Astrocyte (in vitro differentiated cells and primary cell): ENCODE results near the gene EGLN2. TPM values are rescaled to one million over a fixed set of nuclear protein-coding genes. Genes with fewer than 3 reads are reported as not detected.
"Not testable (repeated sequence)": the region's sequence is repeated elsewhere in the genome, so short reads cannot be mapped to it uniquely, and the experiment has no call there.

Experiments used
- DNase-seq: peaks from one replicate; pipeline ENCODE4 v3.0.0-alpha.2; 2010; ENCODE audit warnings: low read depth
- FAIRE-seq: peaks from 2 replicates; lab custom pipeline; 2011; peaks lifted over from hg19 to GRCh38; lab: Jason Lieb, UNC
- H2AFZ ChIP-seq: 2 replicates; pipeline ENCODE4 v1.6.0; 2012; ENCODE audit warnings: low read depth, low read length, inconsistent platforms
- H3K27ac ChIP-seq: 2 replicates; pipeline ENCODE4 v1.5.1; 2011; ENCODE audit warnings: low read depth, low read length, inconsistent platforms
- H3K27me3 ChIP-seq: 2 replicates; pipeline ENCODE4 v1.6.0; 2011; ENCODE audit warnings: low read length, inconsistent platforms; ENCODE audit not compliant: insufficient read depth
- H3K36me3 ChIP-seq: 2 replicates; pipeline ENCODE4 v1.5.1; 2011; ENCODE audit warnings: low read length, inconsistent platforms; ENCODE audit not compliant: insufficient read depth
- H3K4me1 ChIP-seq: 2 replicates; pipeline ENCODE4 v1.5.1; 2011; ENCODE audit warnings: low read length, inconsistent platforms; ENCODE audit not compliant: insufficient read depth
- H3K4me2 ChIP-seq: 2 replicates; pipeline ENCODE4 v1.6.0; 2012; ENCODE audit warnings: low read length, inconsistent platforms
- H3K4me3 ChIP-seq: 2 replicates; pipeline ENCODE4 v1.5.1; 2011; ENCODE audit warnings: low read depth, mild to moderate bottlenecking, low read length, inconsistent platforms; ENCODE audit not compliant: insufficient read depth
- H3K79me2 ChIP-seq: 2 replicates; pipeline ENCODE4 v1.6.0; 2012; ENCODE audit warnings: mild to moderate bottlenecking, low read length, inconsistent platforms; ENCODE audit not compliant: insufficient read depth
- H3K9ac ChIP-seq: 2 replicates; pipeline ENCODE4 v1.6.0; 2012; ENCODE audit warnings: mild to moderate bottlenecking, low read length, inconsistent platforms
- H3K9me3 ChIP-seq: 2 replicates; pipeline ENCODE4 v1.5.1; 2012; ENCODE audit warnings: low read depth, mild to moderate bottlenecking, low read length, inconsistent platforms; ENCODE audit not compliant: insufficient read depth
- H4K20me1 ChIP-seq: 2 replicates; pipeline ENCODE4 v1.6.0; 2012; ENCODE audit warnings: low read length, inconsistent platforms; ENCODE audit not compliant: insufficient read depth
- H3K27ac Mint-ChIP-seq: one replicate; pipeline ENCODE4 v1.8.0; 2021; ENCODE audit warnings: mild to moderate bottlenecking, mixed read lengths; ENCODE audit not compliant: unreplicated experiment
- H3K27me3 Mint-ChIP-seq: one replicate; pipeline ENCODE4 v1.8.0; 2021; ENCODE audit warnings: low read depth, mixed read lengths; ENCODE audit not compliant: unreplicated experiment
- H3K36me3 Mint-ChIP-seq: one replicate; pipeline ENCODE4 v1.8.0; 2021; ENCODE audit warnings: low read depth, mixed read lengths; ENCODE audit not compliant: unreplicated experiment
- H3K4me1 Mint-ChIP-seq: one replicate; pipeline ENCODE4 v1.8.0; 2021; ENCODE audit warnings: low read depth, mixed read lengths; ENCODE audit not compliant: unreplicated experiment
- H3K4me3 Mint-ChIP-seq: one replicate; pipeline ENCODE4 v1.8.0; 2021; ENCODE audit warnings: mild to moderate bottlenecking, moderate library complexity, mixed read lengths; ENCODE audit not compliant: unreplicated experiment
- H3K9me3 Mint-ChIP-seq: one replicate; pipeline ENCODE4 v1.8.0; 2021; ENCODE audit warnings: mild to moderate bottlenecking, mixed read lengths; ENCODE audit not compliant: unreplicated experiment
- CTCF ChIP-seq: IDR thresholded peaks from 2 replicates; pipeline ENCODE4 v1.5.1; 2011; ENCODE audit warnings: low read depth, mild to moderate bottlenecking, inconsistent platforms, low read length, moderate library complexity; ENCODE audit not compliant: insufficient read depth
- EZH2 ChIP-seq: IDR thresholded peaks from 2 replicates; pipeline ENCODE4 v1.6.1; 2012; ENCODE audit warnings: mild to moderate bottlenecking, low read length, inconsistent platforms; ENCODE audit not compliant: insufficient read depth
- total RNA-seq: library from RNA; stranded (reverse); gene quantifications from 2 replicates; pipeline ENCODE4 v1.2.1, GENCODE V29; 2021

The EGLN2 gene
- total RNA-seq, 1 donor from 2014 or later, result 84.6 TPM

- DNase-seq (no peak), FAIRE-seq (no peak)
- Mint-ChIP-seq H3K4me3 (peak overlapping the region; percentile 64), H3K9me3 (no peaks in the 10 kb centered on the region), H3K27ac (peak overlapping the region; percentile 47), H3K4me1 (peaks cover 34% of the 10 kb centered on the region), H3K27me3 (peaks cover 6% of the 10 kb centered on the region), H3K36me3 (peaks cover 14% of the 10 kb centered on the region)
- H3K9ac ChIP-seq, result no peak overlapping the region
- H3K36me3 ChIP-seq, result peaks cover 4% of the 10 kb centered on the region
- no peak for TF ChIP-seq EZH2
- TF ChIP-seq CTCF, result no peak
- peaks cover 27% of the 10 kb centered on the region for H3K4me1 ChIP-seq
- H4K20me1 ChIP-seq, result peaks cover 54% of the 10 kb centered on the region
- H3K9me3 ChIP-seq, result no peaks in the 10 kb centered on the region
- peak overlapping the region; percentile 78 for H3K4me2 ChIP-seq
- no peak overlapping the region for H2AFZ ChIP-seq
- H3K79me2 ChIP-seq, result peaks cover 41% of the 10 kb centered on the region
- no peak overlapping the region for H3K27ac ChIP-seq
- H3K4me3 ChIP-seq, result no peak overlapping the region
- H3K27me3 ChIP-seq, result peaks cover 11% of the 10 kb centered on the region
Observed at GRCh38 chr19:40809358-40810086, 10.5 kb downstream of the EGLN2 start.

- Histone ChIP-seq H3K9ac (no peak overlapping the region), H3K27me3 (peaks cover 11% of the 10 kb centered on the region), H3K36me3 (peaks cover 4% of the 10 kb centered on the region), H3K4me2 (peak overlapping the region; percentile 78), H3K79me2 (peaks cover 35% of the 10 kb centered on the region), H3K9me3 (no peaks in the 10 kb centered on the region), H3K27ac (no peak overlapping the region), H3K4me1 (peaks cover 24% of the 10 kb centered on the region), H4K20me1 (peaks cover 48% of the 10 kb centered on the region), H3K4me3 (no peak overlapping the region), H2AFZ (no peak overlapping the region)
- Mint-ChIP-seq H3K4me1 (peaks cover 29% of the 10 kb centered on the region), H3K36me3 (peaks cover 14% of the 10 kb centered on the region), H3K4me3 (peak overlapping the region; percentile 64), H3K9me3 (no peaks in the 10 kb centered on the region), H3K27ac (peak overlapping the region; percentile 47), H3K27me3 (peaks cover 10% of the 10 kb centered on the region)
- FAIRE-seq (no peak), DNase-seq (no peak)
- no peak for TF ChIP-seq CTCF
- no peak for TF ChIP-seq EZH2
Observed at GRCh38 chr19:40810160-40810559, 11.2 kb downstream of the EGLN2 start.

- Mint-ChIP-seq H3K27ac (peak overlapping the region; percentile 97), H3K4me3 (peak overlapping the region; percentile 85), H3K36me3 (peaks cover 14% of the 10 kb centered on the region), H3K27me3 (peaks cover 14% of the 10 kb centered on the region), H3K4me1 (peaks cover 29% of the 10 kb centered on the region)
- Histone ChIP-seq H4K20me1 (peaks cover 41% of the 10 kb centered on the region), H3K27me3 (peaks cover 11% of the 10 kb centered on the region), H3K4me3 (peak overlapping the region; percentile 36), H3K4me2 (peak overlapping the region; percentile 78), H3K4me1 (peaks cover 24% of the 10 kb centered on the region), H3K79me2 (peaks cover 28% of the 10 kb centered on the region)
- not testable (repeated sequence) for H3K9me3 Mint-ChIP-seq, H3K9me3 ChIP-seq, H3K27ac ChIP-seq, FAIRE-seq, H3K9ac ChIP-seq, H3K36me3 ChIP-seq, H2AFZ ChIP-seq
- peak; percentile 60 for DNase-seq
Observed at GRCh38 chr19:40810649-40811408, 11.8 kb downstream of the EGLN2 start.
